GM04504 (cell line): ENCODE measurements around the gene TKTL1.
"Not testable (repeated sequence)": the region's sequence is repeated elsewhere in the genome, so short reads cannot be mapped to it uniquely, and the experiment has no call there.

Experiments
- DNase-seq: peaks from one replicate; pipeline ENCODE4 v3.0.0-alpha.2; 2012; ENCODE audit warnings: low read depth

TKTL1 gene

GRCh38 chrX:154309041-154309775 lies 13.6 kb downstream of the TKTL1 start:
- no peak for DNase-seq

GRCh38 chrX:154310616-154311536 lies 15.3 kb downstream of the TKTL1 start:
- DNase-seq, result no peak

- no peak for DNase-seq
Measured at GRCh38 chrX:154312116-154312515, 16.5 kb downstream of the TKTL1 start.

GRCh38 chrX:154313147-154313546 lies 17.6 kb downstream of the TKTL1 start:
- DNase-seq, result no peak

- no peak for DNase-seq
Measured at GRCh38 chrX:154315416-154315815, 19.8 kb downstream of the TKTL1 start.

- DNase-seq, result no peak
Measured at GRCh38 chrX:154317391-154317995, 21.9 kb downstream of the TKTL1 start.

GRCh38 chrX:154320406-154320805 lies 24.8 kb downstream of the TKTL1 start:
- no peak for DNase-seq

- no peak for DNase-seq
Measured at GRCh38 chrX:154321152-154321551, 25.6 kb downstream of the TKTL1 start.

GRCh38 chrX:154321594-154321993 lies 26.0 kb downstream of the TKTL1 start:
- DNase-seq, result no peak

- no peak for DNase-seq
Measured at GRCh38 chrX:154322890-154323289, 27.3 kb downstream of the TKTL1 start.

GRCh38 chrX:154323537-154323936 lies 27.9 kb downstream of the TKTL1 start:
- no peak for DNase-seq

- no peak for DNase-seq
Measured at GRCh38 chrX:154325541-154325940, 29.9 kb downstream of the TKTL1 start.

GRCh38 chrX:154327038-154327820 lies 31.6 kb downstream of the TKTL1 start:
- no peak for DNase-seq

- DNase-seq, result no peak
Measured at GRCh38 chrX:154328646-154329045, 33.1 kb downstream of the TKTL1 start.

GRCh38 chrX:154329294-154329693 lies 33.7 kb downstream of the TKTL1 start:
- DNase-seq, result no peak

GRCh38 chrX:154332561-154332960 lies 37.0 kb downstream of the TKTL1 start:
- DNase-seq, result no peak

GRCh38 chrX:154333116-154333515 lies 37.5 kb downstream of the TKTL1 start:
- no peak for DNase-seq

- DNase-seq, result no peak
Measured at GRCh38 chrX:154333837-154334271, 38.3 kb downstream of the TKTL1 start.

GRCh38 chrX:154334496-154334895 lies 38.9 kb downstream of the TKTL1 start:
- no peak for DNase-seq

- DNase-seq, result not testable (repeated sequence)
Measured at GRCh38 chrX:154341399-154342298, 46.1 kb downstream of the TKTL1 start.

GRCh38 chrX:154343063-154343462 lies 47.5 kb downstream of the TKTL1 start:
- not testable (repeated sequence) for DNase-seq
